Activated T-cell treated with anti-CD3 and anti-CD28 coated beads, Interleukin-2, amount 50 U/mL, for 4 hours (primary cell): ENCODE measurements around the gene POLR2M. TPM values are rescaled to one million over a fixed set of nuclear protein-coding genes. Genes with fewer than 3 reads are reported as not detected.

Experiments
- total RNA-seq, 3 donors: library from RNA; stranded (reverse); gene quantifications; one replicate each; pipeline ENCODE4 v1.2.1, GENCODE V29; 2021

Gene POLR2M
- total RNA-seq, 3 donors from 2014 or later: 69.4 to 80.3 (median 74.1) TPM

Other genes starting within 250 kb of the POLR2M start
- under 1 TPM in 2 of 3 donors, not detected in 1; 0.13 to 0.22 TPM for gene MYZAP, start 114.8 kb upstream of the POLR2M start, total RNA-seq